Neuronal stem cell (in vitro differentiated cells): Measurements from ENCODE around the gene STK33.

Source experiments
- DNase-seq: peaks from one replicate; pipeline ENCODE4 v3.0.0-alpha.2; 2013; ENCODE audit warnings: low spot score
- H2AFZ ChIP-seq: one replicate; pipeline ENCODE4 v1.6.1; 2013; ENCODE audit warnings: mild to moderate bottlenecking, low read length, inconsistent platforms
- H2AK5ac ChIP-seq: 2 replicates; pipeline ENCODE4 v1.6.1; 2013; ENCODE audit warnings: low read depth, mild to moderate bottlenecking, inconsistent platforms, low read length, moderate library complexity, mixed read lengths
- H2BK120ac ChIP-seq: 2 replicates; pipeline ENCODE4 v1.6.1; 2013; ENCODE audit warnings: low read depth, mild to moderate bottlenecking, inconsistent platforms, low read length, moderate library complexity, mixed read lengths
- H2BK12ac ChIP-seq: one replicate; pipeline ENCODE4 v1.6.1; 2013; ENCODE audit warnings: low read length, inconsistent platforms
- H2BK15ac ChIP-seq: 2 replicates; pipeline ENCODE4 v1.6.1; 2013; ENCODE audit warnings: mild to moderate bottlenecking, low read length, inconsistent platforms, mixed read lengths
- H2BK5ac ChIP-seq: one replicate; pipeline ENCODE4 v1.6.1; 2013; ENCODE audit warnings: inconsistent platforms, mild to moderate bottlenecking, low read length, moderate library complexity
- H3K14ac ChIP-seq: one replicate; pipeline ENCODE4 v1.6.1; 2013; ENCODE audit warnings: low read length, inconsistent platforms
- H3K18ac ChIP-seq: 2 replicates; pipeline ENCODE4 v1.6.1; 2013; ENCODE audit warnings: low read length, inconsistent platforms
- H3K23ac ChIP-seq: 2 replicates; pipeline ENCODE4 v1.6.1; 2013; ENCODE audit warnings: low read depth, mild to moderate bottlenecking, mixed read lengths, low read length, inconsistent platforms; ENCODE audit not compliant: poor library complexity
- H3K27ac ChIP-seq: replicated peaks from 3 replicates; pipeline ENCODE4 v1.5.1; 2013; ENCODE audit warnings: low read length, inconsistent platforms
- H3K27me3 ChIP-seq, 3 experiments: 2 replicates each; pipeline ENCODE4 v1.6.1; 2013; ENCODE audit warnings: low read length in 3 of 3, mild to moderate bottlenecking in 2 of 3, inconsistent platforms in 1 of 3, low read depth in 1 of 3, mixed read lengths in 1 of 3, moderate library complexity in 1 of 3; ENCODE audit not compliant: control insufficient read depth in 3 of 3, insufficient read depth in 3 of 3
- H3K36me3 ChIP-seq, 2 donors: replicated peaks in 1 of 2; 2 replicates each; pipeline ENCODE4 v1.6.1; 2013; ENCODE audit warnings: low read length in 2 of 2; ENCODE audit not compliant: control insufficient read depth in 2 of 2, insufficient read depth in 2 of 2
- H3K4ac ChIP-seq: 2 replicates; pipeline ENCODE4 v1.6.1; 2013; ENCODE audit warnings: inconsistent platforms, mild to moderate bottlenecking, low read length, moderate library complexity
- H3K4me1 ChIP-seq, 2 donors: 1 replicate in 1 of 2; 2 replicates in 1 of 2; pipeline ENCODE4 v1.6.1; 2013; ENCODE audit warnings: low read length in 2 of 2, low read depth in 1 of 2; ENCODE audit not compliant: control insufficient read depth in 2 of 2, insufficient read depth in 1 of 2
- H3K4me2 ChIP-seq: one replicate; pipeline ENCODE4 v1.6.1; 2013; ENCODE audit warnings: mild to moderate bottlenecking, low read length, inconsistent platforms; ENCODE audit not compliant: insufficient read depth, poor library complexity, severe bottlenecking
- H3K4me3 ChIP-seq, 2 donors: 2 replicates each; pipeline ENCODE4 v1.5.1; 2013; ENCODE audit warnings: low read length in 2 of 2, mild to moderate bottlenecking in 2 of 2, inconsistent platforms in 1 of 2, moderate library complexity in 1 of 2
- H3K79me1 ChIP-seq: one replicate; pipeline ENCODE4 v1.6.1; 2013; ENCODE audit warnings: low read depth, mild to moderate bottlenecking, inconsistent platforms, low read length, moderate library complexity
- H3K9ac ChIP-seq: one replicate; pipeline ENCODE4 v1.6.1; 2013; ENCODE audit warnings: mild to moderate bottlenecking, low read depth, low read length, inconsistent platforms; ENCODE audit not compliant: poor library complexity
- H3K9me3 ChIP-seq, 2 donors: replicated peaks in 1 of 2; 2 replicates each; pipeline versions ENCODE3 to v1.6.1; 2013; ENCODE audit warnings: low read length in 2 of 2, mild to moderate bottlenecking in 2 of 2, inconsistent platforms in 1 of 2, low read depth in 1 of 2, mixed read lengths in 1 of 2, moderate library complexity in 1 of 2; ENCODE audit not compliant: control insufficient read depth in 2 of 2, insufficient read depth in 1 of 2
- H4K8ac ChIP-seq: one replicate; pipeline ENCODE4 v1.6.1; 2013; ENCODE audit warnings: low read depth, mild to moderate bottlenecking, inconsistent platforms, low read length, moderate library complexity
- H4K91ac ChIP-seq: one replicate; pipeline ENCODE4 v1.6.1; 2013; ENCODE audit warnings: low read length, low read depth, mild to moderate bottlenecking, inconsistent platforms; ENCODE audit not compliant: poor library complexity
- WGBS, 2 donors: extraction: QIAGEN DNeasy Blood & Tissue Kit; methylation state at CpG; one replicate each; pipeline ENCODE4 v1.1.7; 2013; ENCODE audit warnings: missing lambda C conversion rate in 2 of 2, mixed read lengths in 1 of 2; ENCODE audit not compliant: insufficient read length in 2 of 2, insufficient replicate concordance in 1 of 2; ENCODE audit errors: extremely low coverage in 2 of 2; 5-methylcytosine and 5-hydroxymethylcytosine counted together

STK33 gene

GRCh38 chr11:8375932-8376331, 218.1 kb downstream of the STK33 start:
- no peak overlapping the region for H2AFZ ChIP-seq
- H4K8ac ChIP-seq = no peak overlapping the region
- DNase-seq = no peak
- H4K91ac ChIP-seq = no peak overlapping the region
- no peak overlapping the region for H2BK15ac ChIP-seq
- H3K79me1 ChIP-seq = no peaks in the 10 kb centered on the region
- no peak overlapping the region for H3K4ac ChIP-seq
- H3K27ac ChIP-seq = no peak overlapping the region
- H2BK120ac ChIP-seq = no peak overlapping the region
- no peaks in the 10 kb centered on the region for H3K36me3 ChIP-seq
- H3K23ac ChIP-seq = no peak overlapping the region
- no peaks in the 10 kb centered on the region for H3K4me1 ChIP-seq
- no peak overlapping the region for H3K4me2 ChIP-seq
- no peak overlapping the region for H3K9ac ChIP-seq
- H3K9me3 ChIP-seq = no peaks in the 10 kb centered on the region
- no peak overlapping the region for H2BK5ac ChIP-seq
- H2AK5ac ChIP-seq = no peak overlapping the region
- H3K4me3 ChIP-seq = no peak overlapping the region
- H2BK12ac ChIP-seq = no peak overlapping the region
- H3K14ac ChIP-seq = no peak overlapping the region
- no CpG with 5 or more reads among the region's 4 CpGs for WGBS, 2 donors
- no peaks in the 10 kb centered on the region for H3K27me3 ChIP-seq
- no peak overlapping the region for H3K18ac ChIP-seq

- Histone ChIP-seq H3K4me3 (no peak overlapping the region), H2BK5ac (no peak overlapping the region), H2BK15ac (no peak overlapping the region), H2AFZ (no peak overlapping the region), H3K79me1 (no peaks in the 10 kb centered on the region), H3K14ac (no peak overlapping the region), H4K8ac (no peak overlapping the region), H4K91ac (no peak overlapping the region), H2AK5ac (no peak overlapping the region), H3K27me3 (no peaks in the 10 kb centered on the region), H3K23ac (no peak overlapping the region), H3K4me2 (no peak overlapping the region), H3K9ac (no peak overlapping the region), H2BK12ac (no peak overlapping the region), H3K9me3 (no peaks in the 10 kb centered on the region), H2BK120ac (no peak overlapping the region), H3K4me1 (no peaks in the 10 kb centered on the region), H3K27ac (no peak overlapping the region), H3K36me3 (no peaks in the 10 kb centered on the region), H3K18ac (no peak overlapping the region), H3K4ac (no peak overlapping the region)
- DNase-seq = no peak
- WGBS, 2 donors = no CpG with 5 or more reads among the region's 3 CpGs
Measured at GRCh38 chr11:8375460-8375859, 218.6 kb downstream of the STK33 start.

GRCh38 chr11:8374716-8375115, 219.3 kb downstream of the STK33 start:
- no peak for DNase-seq
- no peaks in the 10 kb centered on the region for H3K4me1 ChIP-seq
- H2BK120ac ChIP-seq = no peak overlapping the region
- WGBS, 2 donors = no CpG with 5 or more reads among the region's 5 CpGs
- H3K9ac ChIP-seq = no peak overlapping the region
- no peak overlapping the region for H3K14ac ChIP-seq
- no peaks in the 10 kb centered on the region for H3K79me1 ChIP-seq
- no peak overlapping the region for H2AK5ac ChIP-seq
- no peak overlapping the region for H3K4me2 ChIP-seq
- H3K23ac ChIP-seq = no peak overlapping the region
- H2BK12ac ChIP-seq = no peak overlapping the region
- no peak overlapping the region for H4K91ac ChIP-seq
- H3K9me3 ChIP-seq = no peaks in the 10 kb centered on the region
- no peak overlapping the region for H2AFZ ChIP-seq
- H2BK5ac ChIP-seq = no peak overlapping the region
- H4K8ac ChIP-seq = no peak overlapping the region
- H3K27ac ChIP-seq = no peak overlapping the region
- no peak overlapping the region for H3K4ac ChIP-seq
- no peaks in the 10 kb centered on the region for H3K36me3 ChIP-seq
- H3K18ac ChIP-seq = no peak overlapping the region
- no peak overlapping the region for H2BK15ac ChIP-seq
- H3K27me3 ChIP-seq = no peaks in the 10 kb centered on the region
- no peak overlapping the region for H3K4me3 ChIP-seq

- WGBS, 2 donors = no CpG with 5 or more reads among the region's 10 CpGs
- Histone ChIP-seq H3K18ac (no peak overlapping the region), H2BK15ac (no peak overlapping the region), H3K14ac (no peak overlapping the region), H3K4me1 (no peaks in the 10 kb centered on the region), H3K23ac (no peak overlapping the region), H3K4ac (no peak overlapping the region), H3K9ac (no peak overlapping the region), H2AK5ac (no peak overlapping the region), H3K27me3 (no peaks in the 10 kb centered on the region), H3K27ac (no peak overlapping the region), H4K8ac (no peak overlapping the region), H3K4me3 (no peak overlapping the region), H3K9me3 (no peaks in the 10 kb centered on the region), H3K36me3 (no peaks in the 10 kb centered on the region), H4K91ac (no peak overlapping the region), H2BK12ac (peak overlapping the region; percentile 79), H2BK5ac (no peak overlapping the region), H2BK120ac (no peak overlapping the region), H2AFZ (no peak overlapping the region), H3K4me2 (no peak overlapping the region), H3K79me1 (no peaks in the 10 kb centered on the region)
- no peak for DNase-seq
Measured at GRCh38 chr11:8373519-8374432, 220.3 kb downstream of the STK33 start.
